Memory B cell (primary cell): ENCODE results near the gene CBFA2T3.
A peak's percentile ranks its signal among the peaks of the same experiment; 100 is the strongest.
"Not testable (repeated sequence)": the region's sequence is repeated elsewhere in the genome, so short reads cannot be mapped to it uniquely, and the experiment has no call there.

Experiments
- ATAC-seq: fragments of 150-1000 bp; cut with Tn5 transposase; 2 replicates; pipeline ENCODE4 v1.10.0; 2021; ENCODE audit warnings: low read depth, mild to moderate bottlenecking, moderate library complexity
- DNase-seq, 2 donors: peaks; one replicate each; pipeline ENCODE4 v3.0.0; 2022; ENCODE audit warnings: low spot score in 2 of 2
- H3K27ac Mint-ChIP-seq: one replicate; pipeline ENCODE4 v1.8.0; 2022; ENCODE audit warnings: mild to moderate bottlenecking, moderate library complexity, mixed read lengths
- H3K27me3 Mint-ChIP-seq: one replicate; pipeline ENCODE4 v1.8.0; 2022; ENCODE audit warnings: mixed read lengths
- H3K36me3 Mint-ChIP-seq: one replicate; pipeline ENCODE4 v1.8.0; 2022; ENCODE audit warnings: mild to moderate bottlenecking, mixed read lengths
- H3K4me1 Mint-ChIP-seq: one replicate; pipeline ENCODE4 v1.8.0; 2022; ENCODE audit warnings: mixed read lengths
- H3K4me3 Mint-ChIP-seq: one replicate; pipeline ENCODE4 v1.8.0; 2022; ENCODE audit warnings: mild to moderate bottlenecking, moderate library complexity, mixed read lengths
- H3K9me3 Mint-ChIP-seq: one replicate; pipeline ENCODE4 v1.8.0; 2022; ENCODE audit warnings: mixed read lengths

The CBFA2T3 gene

GRCh38 chr16:88922826-88923410 is 54.1 kb downstream of the CBFA2T3 start:
- H3K4me3 Mint-ChIP-seq = no peak overlapping the region
- ATAC-seq = no peak
- peaks cover 28% of the 10 kb centered on the region for H3K4me1 Mint-ChIP-seq
- no peak overlapping the region for H3K27ac Mint-ChIP-seq
- H3K27me3 Mint-ChIP-seq = no peaks in the 10 kb centered on the region
- H3K36me3 Mint-ChIP-seq = peaks cover 5% of the 10 kb centered on the region
- DNase-seq = no peak
- no peaks in the 10 kb centered on the region for H3K9me3 Mint-ChIP-seq

GRCh38 chr16:88922114-88922825 is 54.7 kb downstream of the CBFA2T3 start:
- peak overlapping the region; percentile 58 for H3K27ac Mint-ChIP-seq
- no peak for ATAC-seq

GRCh38 chr16:88921591-88921990 is 55.4 kb downstream of the CBFA2T3 start:
- Mint-ChIP-seq H3K27me3 (no peaks in the 10 kb centered on the region), H3K36me3 (peaks cover 7% of the 10 kb centered on the region), H3K27ac (peak overlapping the region; percentile 58), H3K9me3 (no peaks in the 10 kb centered on the region), H3K4me1 (peaks cover 32% of the 10 kb centered on the region), H3K4me3 (peak overlapping the region; percentile 55)
- peak; percentile 11 for ATAC-seq
- no peak for DNase-seq

More at GRCh38 chr16:88922114-88922825, 54.7 kb downstream of the CBFA2T3 start:
- Mint-ChIP-seq H3K4me1 (peaks cover 31% of the 10 kb centered on the region), H3K9me3 (no peaks in the 10 kb centered on the region), H3K27me3 (no peaks in the 10 kb centered on the region), H3K4me3 (peak overlapping the region; percentile 41), H3K36me3 (peaks cover 7% of the 10 kb centered on the region)
- no peak for DNase-seq

GRCh38 chr16:88920618-88921590 is 56.1 kb downstream of the CBFA2T3 start:
- DNase-seq = peak; percentile 53 to 62
- peak; percentile 79 for ATAC-seq
- H3K27me3 Mint-ChIP-seq = no peaks in the 10 kb centered on the region
- H3K4me1 Mint-ChIP-seq = peaks cover 34% of the 10 kb centered on the region
- H3K4me3 Mint-ChIP-seq = peak overlapping the region; percentile 61
- H3K36me3 Mint-ChIP-seq = peaks cover 12% of the 10 kb centered on the region
- H3K27ac Mint-ChIP-seq = peak overlapping the region; percentile 87
- H3K9me3 Mint-ChIP-seq = no peaks in the 10 kb centered on the region

GRCh38 chr16:88919936-88920335 is 57.1 kb downstream of the CBFA2T3 start:
- Mint-ChIP-seq H3K4me3 (no peak overlapping the region), H3K27me3 (no peaks in the 10 kb centered on the region), H3K4me1 (peaks cover 28% of the 10 kb centered on the region), H3K36me3 (peaks cover 13% of the 10 kb centered on the region), H3K9me3 (no peaks in the 10 kb centered on the region), H3K27ac (no peak overlapping the region)
- ATAC-seq (no peak), DNase-seq (no peak)

GRCh38 chr16:88918896-88919295 is 58.1 kb downstream of the CBFA2T3 start:
- not testable (repeated sequence) for ATAC-seq, H3K9me3 Mint-ChIP-seq, H3K27me3 Mint-ChIP-seq, DNase-seq, H3K4me3 Mint-ChIP-seq
- Mint-ChIP-seq H3K36me3 (peaks cover 15% of the 10 kb centered on the region), H3K27ac (peak overlapping the region; percentile 55), H3K4me1 (peaks cover 28% of the 10 kb centered on the region)

GRCh38 chr16:88917915-88918627 is 58.9 kb downstream of the CBFA2T3 start:
- H3K27ac Mint-ChIP-seq = no peak overlapping the region
- H3K4me1 Mint-ChIP-seq = peaks cover 28% of the 10 kb centered on the region
- H3K36me3 Mint-ChIP-seq = peaks cover 18% of the 10 kb centered on the region
- H3K27me3 Mint-ChIP-seq = no peaks in the 10 kb centered on the region
- DNase-seq (no peak), ATAC-seq (no peak)
- H3K9me3 Mint-ChIP-seq = no peaks in the 10 kb centered on the region
- no peak overlapping the region for H3K4me3 Mint-ChIP-seq

- H3K27ac Mint-ChIP-seq = peak overlapping the region; percentile 28
- no peak overlapping the region for H3K4me3 Mint-ChIP-seq
- no peaks in the 10 kb centered on the region for H3K9me3 Mint-ChIP-seq
- ATAC-seq = no peak
- H3K27me3 Mint-ChIP-seq = no peaks in the 10 kb centered on the region
- H3K4me1 Mint-ChIP-seq = peaks cover 30% of the 10 kb centered on the region
- peaks cover 19% of the 10 kb centered on the region for H3K36me3 Mint-ChIP-seq
- no peak for DNase-seq
These were observed 59.7 kb downstream of the CBFA2T3 start for GRCh38 chr16:88917146-88917914.

- ATAC-seq (no peak), DNase-seq (no peak)
- no peaks in the 10 kb centered on the region for H3K9me3 Mint-ChIP-seq
- peaks cover 20% of the 10 kb centered on the region for H3K36me3 Mint-ChIP-seq
- peaks cover 32% of the 10 kb centered on the region for H3K4me1 Mint-ChIP-seq
- peak overlapping the region; percentile 74 for H3K27ac Mint-ChIP-seq
- no peaks in the 10 kb centered on the region for H3K27me3 Mint-ChIP-seq
- no peak overlapping the region for H3K4me3 Mint-ChIP-seq
These were observed 61.2 kb downstream of the CBFA2T3 start for GRCh38 chr16:88915639-88916327.

- ATAC-seq (no peak), DNase-seq (no peak)
- H3K36me3 Mint-ChIP-seq = peaks cover 24% of the 10 kb centered on the region
- H3K9me3 Mint-ChIP-seq = no peaks in the 10 kb centered on the region
- H3K4me3 Mint-ChIP-seq = no peak overlapping the region
- no peaks in the 10 kb centered on the region for H3K27me3 Mint-ChIP-seq
- H3K27ac Mint-ChIP-seq = no peak overlapping the region
- peaks cover 37% of the 10 kb centered on the region for H3K4me1 Mint-ChIP-seq
These were observed 62.1 kb downstream of the CBFA2T3 start for GRCh38 chr16:88914750-88915368.

GRCh38 chr16:88913870-88914269 is 63.1 kb downstream of the CBFA2T3 start:
- Mint-ChIP-seq H3K9me3 (no peaks in the 10 kb centered on the region), H3K4me1 (peaks cover 37% of the 10 kb centered on the region), H3K27ac (no peak overlapping the region), H3K4me3 (no peak overlapping the region), H3K27me3 (no peaks in the 10 kb centered on the region), H3K36me3 (peaks cover 24% of the 10 kb centered on the region)
- DNase-seq (no peak), ATAC-seq (no peak)

GRCh38 chr16:88913001-88913612 is 63.9 kb downstream of the CBFA2T3 start:
- peaks cover 26% of the 10 kb centered on the region for H3K36me3 Mint-ChIP-seq
- no peaks in the 10 kb centered on the region for H3K9me3 Mint-ChIP-seq
- no peaks in the 10 kb centered on the region for H3K27me3 Mint-ChIP-seq
- peaks cover 39% of the 10 kb centered on the region for H3K4me1 Mint-ChIP-seq
- no peak for DNase-seq
- no peak overlapping the region for H3K27ac Mint-ChIP-seq
- H3K4me3 Mint-ChIP-seq = no peak overlapping the region
- ATAC-seq = no peak
